SKM-1 (cell line): ENCODE results near the gene TPD52L1.
"Not testable (repeated sequence)": the region's sequence is repeated elsewhere in the genome, so short reads cannot be mapped to it uniquely, and the experiment has no call there.

ENCODE experiments used
- DNase-seq: peaks from one replicate; lab custom pipeline; 2025; ENCODE audit not compliant: unreplicated experiment; lab: John Stamatoyannopoulos, UW

TPD52L1 gene

GRCh38 chr6:125269328-125269985 is 115.9 kb downstream of the TPD52L1 start:
- DNase-seq = no peak

DNA sequence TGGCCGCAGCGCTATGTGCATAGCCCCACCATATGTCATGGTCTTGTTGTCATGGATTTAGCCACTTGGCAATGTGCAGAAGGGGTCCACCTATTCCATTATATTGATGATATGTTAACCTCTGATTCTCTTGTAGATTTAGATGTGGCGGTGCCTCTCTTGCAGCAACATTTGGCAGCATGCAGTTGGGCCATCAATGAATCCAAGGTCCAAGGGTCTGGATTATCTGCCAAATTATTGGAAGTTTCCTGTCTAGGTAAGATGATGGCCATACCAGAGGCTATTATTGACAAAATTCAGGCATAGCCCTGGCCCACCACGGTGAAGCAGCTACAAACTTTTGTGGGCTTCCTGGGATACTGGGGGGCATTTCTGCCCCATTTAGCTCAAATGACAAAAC is 116.8 kb downstream of the TPD52L1 start:
- no peak for DNase-seq

DNA sequence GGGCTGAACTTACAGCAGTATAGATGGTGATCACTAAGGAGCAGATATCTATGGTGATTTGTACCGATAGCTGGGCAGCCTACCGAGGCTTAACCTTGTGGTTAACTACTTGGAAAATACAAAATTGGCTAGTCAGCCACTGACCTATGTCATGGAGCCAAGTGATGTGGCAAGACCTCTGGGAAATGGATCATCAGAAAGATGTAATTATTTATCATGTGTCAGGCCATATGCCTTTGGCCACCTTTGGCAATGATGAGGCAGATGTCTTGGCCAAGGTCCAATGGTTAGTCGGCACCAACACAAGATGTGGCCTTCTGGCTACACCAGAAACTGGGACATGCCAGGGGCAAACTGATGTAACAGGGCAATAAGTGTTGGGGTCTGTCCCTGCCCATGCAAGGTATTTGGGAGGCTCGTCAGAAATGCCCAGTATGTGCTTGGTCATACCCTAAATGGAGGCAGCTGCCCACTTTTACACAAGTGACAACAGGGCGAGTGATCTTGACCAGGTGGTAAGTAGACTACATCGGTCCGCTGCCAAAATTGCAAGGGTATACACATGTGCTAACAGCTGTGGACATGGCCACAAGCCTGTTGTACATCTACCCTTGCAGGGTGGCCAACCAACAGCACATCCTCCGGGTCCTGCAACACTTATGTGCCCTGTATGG is 118.0 kb downstream of the TPD52L1 start:
- DNase-seq = no peak

DNA sequence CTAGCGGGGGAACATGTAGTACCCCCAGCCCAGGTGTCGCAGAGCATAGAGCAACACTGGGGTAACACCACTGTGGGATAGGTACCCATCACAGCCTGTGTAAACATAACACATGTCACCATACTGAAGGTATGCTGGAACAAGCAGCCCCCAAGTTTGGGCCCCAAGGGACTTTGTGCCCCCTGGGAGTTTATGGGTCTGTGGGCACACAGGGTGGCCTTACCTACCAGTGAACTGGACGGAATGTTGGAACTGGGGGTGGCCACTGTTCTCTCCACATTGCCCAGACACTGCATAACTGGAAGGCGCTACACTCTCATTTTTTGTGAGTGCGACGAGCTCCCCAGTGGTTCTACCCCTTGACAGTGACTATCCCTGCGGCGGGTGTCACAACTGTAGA is 119.7 kb downstream of the TPD52L1 start:
- no peak for DNase-seq

DNA sequence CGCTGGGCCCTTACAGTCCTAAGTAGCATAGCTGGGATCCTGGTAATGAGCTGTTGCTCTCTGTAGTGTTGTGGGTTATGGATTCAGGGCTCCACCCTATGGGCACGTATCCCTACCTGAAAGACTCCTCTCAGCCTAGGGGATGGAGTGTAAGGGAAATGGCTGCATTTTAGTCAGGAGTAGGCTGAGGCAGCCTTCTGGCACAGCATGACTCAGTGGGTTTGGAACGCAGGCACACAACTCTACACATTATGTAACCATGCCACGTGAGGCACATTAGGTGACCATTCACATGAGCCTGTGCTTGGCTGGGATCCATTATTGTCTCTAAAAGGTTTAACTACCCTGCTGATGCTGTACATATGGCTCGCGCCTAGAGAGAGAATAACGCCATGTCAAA is 120.4 kb downstream of the TPD52L1 start:
- DNase-seq = no peak

DNA sequence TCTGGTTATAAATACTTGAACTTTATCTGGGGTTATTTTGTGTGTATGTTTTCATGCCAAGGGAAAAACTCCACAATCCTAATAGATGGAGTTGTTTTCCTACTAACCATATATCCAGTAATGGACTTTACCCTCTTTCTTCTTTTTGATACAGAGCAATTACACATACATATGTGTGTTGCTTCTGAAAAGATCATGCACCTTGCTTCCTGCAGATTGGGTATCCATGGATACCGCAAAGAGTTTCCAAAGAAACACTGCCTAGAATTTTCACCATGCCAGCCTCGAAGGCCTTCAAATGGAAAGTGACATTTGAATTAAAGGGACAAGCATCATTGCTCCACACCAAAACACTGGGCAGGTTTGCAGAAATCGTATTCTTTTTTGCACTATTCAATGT is 121.4 kb downstream of the TPD52L1 start:
- DNase-seq = no peak

DNA sequence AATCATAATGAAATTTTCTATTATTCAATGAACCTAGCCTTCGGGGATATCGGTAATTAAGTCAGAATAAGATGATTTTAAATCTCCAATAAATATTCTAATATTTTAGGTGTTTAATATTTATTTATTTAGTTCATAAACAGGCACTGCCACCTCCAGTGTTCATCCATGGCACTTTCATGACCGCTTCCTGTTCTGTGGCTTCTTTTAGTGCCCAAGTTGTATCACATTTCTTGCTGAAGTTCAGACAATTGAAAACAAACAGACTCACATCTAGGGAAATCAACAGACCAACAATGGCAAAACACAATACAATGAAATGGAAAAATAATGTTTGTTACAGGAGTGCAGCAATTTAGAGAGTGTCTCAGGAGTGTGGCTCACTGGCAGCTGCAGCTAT is 122.2 kb downstream of the TPD52L1 start:
- DNase-seq = no peak

DNA sequence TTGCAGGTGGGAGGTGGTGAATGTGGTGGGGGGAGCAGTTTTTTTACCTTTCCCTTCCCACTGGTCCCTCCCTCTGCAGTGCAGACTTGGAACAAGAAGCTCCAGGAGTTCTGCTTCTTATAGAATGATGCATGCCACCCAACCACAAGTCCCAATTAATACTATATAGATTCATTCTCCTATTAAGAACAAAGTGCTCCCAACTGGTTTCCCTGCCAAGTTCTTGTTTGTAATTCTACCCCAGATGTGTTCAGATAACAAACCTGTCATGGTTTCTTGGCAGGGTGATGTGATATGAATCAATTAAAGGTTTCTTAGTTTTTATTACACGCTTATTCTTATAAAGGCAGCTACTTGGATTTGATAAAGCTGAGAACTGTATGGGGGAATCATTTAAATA is 124.3 kb downstream of the TPD52L1 start:
- DNase-seq = no peak

DNA sequence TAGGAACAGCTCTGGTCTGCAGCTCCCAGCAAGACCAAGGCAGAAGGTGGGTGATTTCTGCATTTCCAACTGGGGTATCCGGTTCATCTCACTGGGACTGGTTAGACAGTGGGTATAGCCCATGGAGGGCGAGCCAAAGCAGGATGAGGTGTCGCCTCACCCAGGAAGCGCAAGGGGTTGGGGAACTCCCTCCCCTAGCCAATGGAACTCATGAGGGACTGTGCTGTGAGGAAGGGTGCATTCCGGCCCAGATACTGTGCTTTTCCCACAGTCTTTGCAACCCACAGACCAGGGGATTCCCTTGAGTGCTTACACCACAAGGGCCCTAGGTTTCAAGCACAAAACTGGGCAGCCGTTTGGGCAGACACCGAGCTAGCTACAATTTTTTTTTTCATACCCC is 126.4 kb downstream of the TPD52L1 start:
- no peak for DNase-seq

GRCh38 chr6:125280370-125281035 is 126.9 kb downstream of the TPD52L1 start:
- DNase-seq = not testable (repeated sequence)

GRCh38 chr6:125282470-125282869 is 128.9 kb downstream of the TPD52L1 start:
- not testable (repeated sequence) for DNase-seq

- DNase-seq = no peak
Measured at GRCh38 chr6:125285353-125285752, 131.8 kb downstream of the TPD52L1 start.

DNA sequence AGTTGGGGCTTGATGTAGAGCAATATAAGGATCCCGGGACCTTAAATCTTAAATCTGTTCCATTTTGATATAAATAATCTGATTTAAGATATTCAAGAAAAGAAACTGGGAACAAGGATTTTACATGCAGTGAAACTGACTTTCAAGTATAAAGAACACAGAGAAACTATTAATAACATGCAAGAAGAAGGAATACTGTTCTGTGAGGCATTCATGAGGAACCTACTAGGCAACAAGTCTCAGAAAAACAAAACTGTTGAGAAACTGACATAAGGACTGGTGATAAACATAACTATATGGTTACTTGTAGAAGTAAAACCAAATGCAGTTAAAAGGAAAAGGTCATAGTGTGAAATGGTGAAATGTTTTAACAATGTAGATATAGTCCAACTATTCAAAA is 132.4 kb downstream of the TPD52L1 start:
- DNase-seq = no peak

- DNase-seq = no peak
Measured at GRCh38 chr6:125287718-125288117, 134.1 kb downstream of the TPD52L1 start.

DNA sequence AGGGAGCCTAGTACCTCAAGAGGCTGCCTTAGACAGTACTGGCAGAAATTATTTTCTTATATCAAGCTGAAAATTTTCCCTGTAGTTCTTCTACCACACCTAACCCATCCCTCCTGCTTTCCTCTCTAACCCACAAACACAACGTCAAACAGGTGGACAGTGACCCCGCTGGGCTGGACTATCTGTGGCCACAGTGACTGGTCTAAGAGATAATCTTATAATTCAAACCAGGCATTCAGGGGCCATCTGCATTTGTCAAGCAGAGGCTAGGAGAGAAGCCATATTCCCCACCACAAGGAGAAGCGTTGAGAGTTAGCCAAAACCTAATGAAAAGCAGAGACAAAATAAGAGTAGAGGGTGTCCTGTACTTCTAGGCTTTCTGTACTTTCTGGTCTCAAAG is 140.0 kb downstream of the TPD52L1 start:
- no peak for DNase-seq

- DNase-seq = no peak
Measured at GRCh38 chr6:125294036-125294435, 140.5 kb downstream of the TPD52L1 start.

- no peak for DNase-seq
Measured at GRCh38 chr6:125294925-125295324, 141.4 kb downstream of the TPD52L1 start.

- DNase-seq = no peak
Measured at GRCh38 chr6:125296471-125296870, 142.9 kb downstream of the TPD52L1 start.

DNA sequence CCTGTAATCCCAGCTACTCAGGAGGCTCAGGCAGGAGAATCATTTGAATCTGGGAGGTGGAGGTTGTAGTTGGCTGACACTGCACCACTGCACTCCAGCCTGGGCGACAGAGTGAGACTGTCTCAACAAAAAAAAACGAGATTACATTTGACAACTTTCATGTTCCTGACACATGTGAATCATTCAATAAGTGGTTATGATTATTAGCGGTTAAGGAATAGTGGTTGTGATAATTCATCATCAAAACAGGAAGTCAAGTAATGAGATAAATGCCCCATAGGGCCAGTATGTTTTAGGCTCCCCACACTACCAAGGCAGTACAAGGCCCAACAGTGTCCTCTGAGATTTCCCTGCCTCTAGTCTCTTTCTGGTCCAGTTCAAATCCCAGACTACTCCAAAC is 145.7 kb downstream of the TPD52L1 start:
- DNase-seq = no peak

- DNase-seq = no peak
Measured at GRCh38 chr6:125300992-125301434, 147.4 kb downstream of the TPD52L1 start.

DNA sequence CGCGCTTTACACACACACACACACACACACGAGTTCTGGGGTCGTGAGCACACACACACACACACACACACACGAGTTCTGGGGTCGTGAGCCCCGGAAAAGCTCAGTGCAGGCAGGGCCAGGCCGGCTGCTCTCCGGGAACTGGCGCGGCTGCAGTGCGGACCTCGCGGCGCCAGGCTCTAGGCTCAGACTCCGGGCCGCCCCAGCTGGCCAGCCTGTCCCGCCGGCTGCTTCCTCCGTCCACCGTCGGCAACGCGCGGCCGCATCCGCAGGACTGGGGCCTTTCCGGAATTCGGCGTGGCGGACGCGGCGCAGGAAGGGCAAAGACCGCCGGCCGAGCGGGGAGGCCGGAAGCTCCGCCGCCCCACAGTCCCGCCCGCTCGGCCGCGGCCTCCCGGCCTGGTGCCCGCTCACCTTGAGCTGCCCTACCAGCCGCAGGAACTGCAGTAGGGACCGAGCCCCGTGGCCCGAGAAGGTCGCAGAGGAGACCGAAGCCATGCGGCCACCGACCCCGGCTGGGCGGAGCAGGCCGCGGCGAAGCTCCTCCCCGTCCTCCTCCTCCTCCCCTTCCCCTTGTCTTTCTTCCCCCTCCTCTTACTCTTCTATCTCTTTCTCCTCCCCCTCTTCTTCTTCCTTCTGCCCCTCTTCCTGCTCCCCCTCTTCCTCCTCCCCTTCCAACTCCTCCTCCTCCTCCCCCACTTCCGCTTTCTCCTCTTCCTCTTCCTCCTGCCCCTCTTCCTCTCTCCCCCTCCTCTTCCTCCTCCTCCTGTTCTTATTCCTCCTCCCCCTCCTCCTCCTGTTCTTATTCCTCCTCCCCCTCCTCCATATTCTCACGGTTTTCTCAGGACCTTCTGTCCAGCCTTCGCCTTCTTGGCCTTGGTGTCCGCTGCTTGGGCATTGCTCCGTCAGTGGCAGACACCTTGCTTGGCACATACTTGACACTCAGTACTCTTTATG is 148.1 kb downstream of the TPD52L1 start, which contains the start of gene HDDC2:
Gene HDDC2, minus strand, starts transcription at position 533 of the 957 bp plus-strand sequence. Its CDS starts 35 bp downstream, at position 498.
- peak; percentile 44 for DNase-seq
